GM18517 (cell line): ENCODE measurements around the gene RNGTT.
"Not testable (repeated sequence)": the region's sequence is repeated elsewhere in the genome, so short reads cannot be mapped to it uniquely, and the experiment has no call there.

Source experiments
- ATAC-seq: cut with Tn5 transposase; IDR thresholded peaks from one replicate; pipeline ENCODE4 v1.9.1; 2021; ENCODE audit warnings: mild to moderate bottlenecking, moderate library complexity; ENCODE audit not compliant: unreplicated experiment

RNGTT gene

GRCh38 chr6:88741939-88742338, 221.5 kb downstream of the RNGTT start:
- ATAC-seq = no peak

DNA sequence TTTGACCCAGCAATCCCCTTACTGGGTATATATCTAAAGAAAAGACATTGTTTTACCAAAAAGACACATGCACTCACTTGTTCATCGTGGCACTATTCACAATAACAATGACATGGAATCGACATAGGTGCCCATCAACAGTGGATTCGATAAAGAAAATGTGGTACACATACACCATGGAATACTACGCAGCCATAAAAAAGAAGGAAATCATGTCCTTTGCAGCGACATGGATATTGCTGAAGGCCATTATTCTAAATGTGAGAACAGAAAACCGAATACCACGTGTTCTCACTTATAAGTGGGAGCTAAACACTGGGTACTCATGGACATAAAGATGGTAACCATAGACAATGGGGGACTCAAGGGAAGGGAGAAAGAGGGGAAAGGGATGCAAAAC, 222.3 kb downstream of the RNGTT start:
- ATAC-seq = no peak

GRCh38 chr6:88734544-88734943, 228.9 kb downstream of the RNGTT start:
- no peak for ATAC-seq

- no peak for ATAC-seq
Measured at GRCh38 chr6:88730611-88731011, 232.8 kb downstream of the RNGTT start.

- ATAC-seq = no peak
Measured at GRCh38 chr6:88728756-88729155, 234.7 kb downstream of the RNGTT start.

- not testable (repeated sequence) for ATAC-seq
Measured at GRCh38 chr6:88726409-88726808, 237.0 kb downstream of the RNGTT start.

GRCh38 chr6:88725111-88725975, 238.1 kb downstream of the RNGTT start:
- ATAC-seq = no peak

DNA sequence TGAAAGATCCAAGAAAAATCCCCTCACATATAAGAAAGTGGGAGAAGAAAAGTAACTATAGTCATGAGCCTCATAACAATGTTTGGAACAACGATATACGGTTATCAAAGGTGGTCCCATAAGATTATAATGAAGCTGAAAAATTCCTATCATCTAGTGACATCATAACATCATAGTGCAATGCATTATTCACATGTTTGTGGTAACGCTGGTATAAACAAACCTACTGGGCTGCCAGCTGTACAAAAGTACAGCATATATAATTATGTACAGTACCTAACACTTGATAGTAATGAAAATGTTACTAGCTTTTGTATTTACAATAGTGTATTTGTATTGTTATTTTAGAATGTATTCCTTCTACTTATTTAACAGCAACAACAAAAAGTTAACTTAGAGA, 240.7 kb downstream of the RNGTT start:
- no peak for ATAC-seq

DNA sequence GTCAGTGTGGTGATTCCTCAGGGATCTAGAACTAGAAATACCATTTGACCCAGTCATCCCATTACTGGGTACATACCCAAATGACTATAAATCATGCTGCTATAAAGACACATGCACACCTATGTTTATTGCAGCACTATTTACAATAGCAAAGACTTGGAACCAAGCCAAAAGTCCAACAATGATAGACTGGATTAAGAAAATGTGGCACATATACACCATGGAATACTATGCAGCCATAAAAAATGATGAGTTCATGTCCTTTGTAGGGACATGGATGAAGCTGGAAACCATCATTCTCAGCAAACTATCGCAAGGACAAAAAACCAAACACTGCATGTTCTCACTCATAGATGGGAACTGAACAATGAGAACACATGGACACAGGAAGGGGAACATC, 247.0 kb downstream of the RNGTT start:
- not testable (repeated sequence) for ATAC-seq

DNA sequence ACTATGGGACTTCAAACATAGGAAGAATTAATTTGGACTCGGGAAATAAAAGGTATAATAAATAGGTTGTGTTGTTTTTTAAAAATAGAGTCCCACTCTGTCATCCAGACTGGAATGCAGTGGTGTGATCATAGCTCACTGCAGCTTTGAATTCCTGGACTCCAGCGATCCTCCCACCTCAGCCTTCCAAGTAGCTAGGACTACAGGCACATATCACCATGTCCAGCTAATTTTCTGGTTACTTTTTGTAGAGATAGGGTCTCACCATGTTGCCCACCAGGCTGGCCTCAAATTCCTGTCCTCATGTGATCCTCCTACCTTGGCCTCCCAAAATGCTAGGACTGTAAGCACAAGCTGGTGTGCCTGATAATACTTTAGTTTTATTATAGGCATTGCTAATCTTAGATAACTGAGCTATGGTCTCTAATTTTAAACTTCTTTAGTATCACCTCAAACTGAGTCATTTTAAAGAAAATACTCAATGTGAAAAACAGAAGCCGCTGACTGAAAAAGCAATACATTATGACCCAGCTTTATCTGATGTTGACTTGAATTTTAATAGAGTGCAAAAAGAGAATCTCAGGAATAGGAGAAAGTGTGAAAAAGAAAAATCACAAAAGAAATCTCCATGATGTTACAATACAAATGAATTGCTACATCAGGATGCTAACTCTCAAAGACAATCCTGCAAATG, 251.0 kb downstream of the RNGTT start:
- no peak for ATAC-seq

DNA sequence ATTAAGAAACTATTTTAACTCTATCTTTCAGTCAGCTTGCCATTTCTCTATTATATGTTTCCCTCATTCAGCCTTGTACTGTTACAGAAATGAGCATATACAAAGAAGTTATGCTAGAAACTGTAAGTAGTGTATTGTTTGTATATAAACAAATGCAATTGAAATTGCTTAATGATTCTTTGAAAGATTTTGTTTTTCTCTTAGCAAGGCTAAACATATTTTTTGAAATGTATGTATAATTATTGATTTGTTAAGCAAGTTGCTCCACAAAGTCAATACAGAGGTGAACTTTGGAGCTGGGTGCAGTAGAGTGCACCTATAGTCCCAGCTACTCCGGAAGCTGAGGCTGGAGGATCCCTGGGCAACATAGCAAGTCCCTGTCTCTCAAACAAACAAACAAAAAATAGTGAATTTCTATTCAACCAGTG, 253.6 kb downstream of the RNGTT start:
- no peak for ATAC-seq

DNA sequence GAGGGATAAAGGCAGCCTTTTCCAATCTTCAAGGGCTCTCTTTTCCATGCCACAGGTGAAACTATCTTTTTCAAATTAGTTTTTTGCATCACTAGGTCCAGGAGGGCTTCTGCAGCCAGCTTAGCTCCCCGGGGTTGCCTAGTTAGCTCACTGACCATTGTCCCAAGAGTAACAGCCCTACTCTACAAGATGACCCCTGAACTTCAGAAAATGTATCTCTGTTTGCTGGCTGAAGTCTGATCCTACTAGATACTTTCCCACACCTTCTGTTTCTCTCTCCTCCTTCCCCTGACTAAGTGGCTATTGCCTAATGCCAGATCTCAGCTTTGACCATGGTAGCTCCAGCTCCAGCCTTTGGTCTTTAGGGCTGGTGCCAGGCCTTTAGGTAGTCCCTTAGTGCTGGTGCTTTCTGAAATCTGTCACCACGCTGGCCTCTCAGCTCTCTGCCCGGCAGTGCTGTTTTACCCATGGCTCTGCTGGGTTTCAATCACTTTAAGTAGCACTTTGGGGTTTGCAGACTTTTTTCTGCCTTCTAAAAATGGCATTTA, 255.1 kb downstream of the RNGTT start:
- ATAC-seq = no peak

DNA sequence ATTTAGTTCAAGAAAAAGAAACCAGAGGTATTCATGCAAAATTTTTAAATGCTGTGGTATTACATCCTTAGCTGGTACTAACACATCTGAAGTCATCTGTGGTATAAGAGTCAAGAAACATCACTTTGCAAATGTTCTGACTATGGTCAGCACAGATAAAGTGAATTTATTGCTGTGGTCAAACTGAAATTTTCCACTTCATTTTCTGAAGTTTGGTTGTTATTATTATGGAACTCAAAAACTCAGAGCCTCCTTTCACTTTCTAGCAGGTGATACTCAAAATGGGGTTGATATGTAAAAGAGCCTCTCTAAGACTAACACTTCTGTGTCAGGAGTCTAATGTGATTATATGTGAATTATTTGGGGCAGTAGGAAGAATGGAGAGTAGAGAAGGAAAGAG, 257.8 kb downstream of the RNGTT start:
- peak; percentile 86 for ATAC-seq

- no peak for ATAC-seq
Measured at GRCh38 chr6:88704980-88705379, 258.4 kb downstream of the RNGTT start.

- ATAC-seq = no peak
Measured at GRCh38 chr6:88702956-88703556, 260.4 kb downstream of the RNGTT start.

GRCh38 chr6:88698661-88699060, 264.8 kb downstream of the RNGTT start:
- no peak for ATAC-seq

GRCh38 chr6:88695937-88696336, 267.5 kb downstream of the RNGTT start:
- no peak for ATAC-seq

DNA sequence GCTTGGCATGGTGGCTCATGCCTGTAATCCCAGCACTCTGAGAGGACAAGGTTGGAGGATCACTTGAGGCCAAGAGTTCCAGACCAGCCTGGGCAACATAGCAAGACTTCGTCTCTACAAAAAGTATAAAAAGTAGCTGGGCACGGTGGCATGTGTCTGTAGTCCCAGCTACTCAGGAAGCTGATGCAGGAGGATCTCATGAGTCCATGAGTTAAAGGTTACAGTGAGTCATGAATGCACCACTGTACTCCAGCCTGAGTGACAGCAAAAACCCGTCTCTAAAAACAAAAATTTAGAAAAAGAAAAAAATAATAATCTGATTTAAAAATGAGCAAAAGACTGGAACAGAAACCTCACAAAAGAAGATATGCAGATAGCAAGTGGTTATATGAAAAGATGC, 279.7 kb downstream of the RNGTT start:
- ATAC-seq = no peak

GRCh38 chr6:88680654-88681053, 282.8 kb downstream of the RNGTT start:
- no peak for ATAC-seq

- ATAC-seq = no peak
Measured at GRCh38 chr6:88679841-88680240, 283.6 kb downstream of the RNGTT start.

GRCh38 chr6:88677356-88677755, 286.1 kb downstream of the RNGTT start:
- no peak for ATAC-seq

GRCh38 chr6:88671624-88672023, 291.8 kb downstream of the RNGTT start:
- ATAC-seq = no peak
